Ureter (tissue), 1 donor: ENCODE measurements around the gene AKT3. TPM values are rescaled to one million over a fixed set of nuclear protein-coding genes. Genes with fewer than 3 reads are reported as not detected.

Experiments
- DNase-seq: peaks from one replicate; pipeline ENCODE4 v3.0.0-alpha.2; 2020; ENCODE audit warnings: low spot score
- total RNA-seq: library from RNA; stranded (reverse); gene quantifications from one replicate; pipeline ENCODE4 v1.2.4, GENCODE V29; 2023
- donor health status: DM: yes; HTN: yes; CAD: no.

Gene AKT3
- total RNA-seq, 1 donor from 2014 or later, result 82.3 TPM

GRCh38 chr1:243731974-243732625, 117.9 kb downstream of the AKT3 start:
- DNase-seq, result no peak

GRCh38 chr1:243731301-243731891, 118.6 kb downstream of the AKT3 start:
- no peak for DNase-seq

DNA sequence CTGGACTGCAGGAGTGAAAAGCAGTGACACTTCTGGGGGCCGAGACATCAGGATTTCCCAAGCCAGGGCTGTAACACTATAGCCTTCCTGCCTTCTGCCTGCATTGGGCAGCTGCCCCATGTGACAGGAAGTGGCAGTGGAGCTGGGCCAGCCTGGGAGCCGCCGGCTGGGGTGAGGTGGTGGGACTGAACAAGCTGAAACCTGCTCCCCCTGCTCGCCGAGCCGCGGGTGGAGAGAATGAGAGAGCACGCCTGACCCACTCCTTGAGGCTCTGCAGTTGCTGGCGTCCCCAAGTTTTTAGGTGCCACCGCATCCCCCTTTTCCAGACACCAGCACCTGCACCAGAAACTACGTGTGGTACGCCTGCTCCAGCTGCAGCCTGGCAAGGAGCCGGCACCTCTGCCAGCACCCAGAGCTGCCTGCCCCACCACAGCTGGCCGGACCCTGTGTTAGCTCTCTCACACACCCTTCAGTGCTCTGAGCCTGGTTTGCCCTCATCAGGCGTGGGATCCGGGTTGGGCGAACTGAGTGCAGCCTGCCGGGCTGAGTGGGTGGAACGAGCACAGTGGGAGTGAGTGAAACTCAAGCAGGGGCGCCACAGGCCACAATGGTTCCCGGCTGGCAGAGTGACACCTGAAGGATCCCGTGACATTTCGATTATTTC, 119.4 kb downstream of the AKT3 start:
- peak; percentile 73 for DNase-seq

- no peak for DNase-seq
Observed at GRCh38 chr1:243729956-243730355, 120.1 kb downstream of the AKT3 start.

DNA sequence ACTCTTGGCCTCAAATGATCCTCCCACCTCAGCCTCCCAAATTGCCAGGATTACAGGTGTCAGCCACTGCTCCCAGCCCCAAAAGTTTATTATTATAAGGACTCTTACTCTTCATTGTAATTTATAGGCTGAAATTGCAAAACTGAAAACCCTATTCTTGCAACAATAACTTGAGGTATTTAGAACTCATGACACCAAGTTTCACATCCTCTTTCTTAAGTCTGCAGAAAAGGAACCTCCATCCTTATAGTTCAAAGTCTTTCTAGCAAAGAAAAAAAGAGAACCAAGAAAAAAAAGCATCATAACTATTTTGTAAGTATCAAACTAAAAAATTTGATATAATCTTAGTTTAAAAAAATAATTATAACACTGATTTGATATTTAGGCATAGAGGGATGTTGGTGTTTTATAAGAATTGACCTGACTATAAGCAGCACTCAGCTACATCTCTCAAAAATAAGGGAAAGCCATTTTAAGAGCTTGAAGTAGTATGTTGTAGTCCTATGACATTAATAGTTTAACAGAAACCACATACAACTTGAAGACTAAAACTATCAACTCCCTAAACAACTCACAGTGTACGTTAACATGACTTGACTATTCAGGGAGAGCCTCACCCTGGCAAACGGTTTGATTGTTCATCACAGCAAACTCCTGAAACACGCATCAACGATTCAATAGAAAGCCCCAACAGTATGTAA, 122.4 kb downstream of the AKT3 start:
- DNase-seq, result no peak

GRCh38 chr1:243726806-243727502, 123.1 kb downstream of the AKT3 start:
- no peak for DNase-seq

DNA sequence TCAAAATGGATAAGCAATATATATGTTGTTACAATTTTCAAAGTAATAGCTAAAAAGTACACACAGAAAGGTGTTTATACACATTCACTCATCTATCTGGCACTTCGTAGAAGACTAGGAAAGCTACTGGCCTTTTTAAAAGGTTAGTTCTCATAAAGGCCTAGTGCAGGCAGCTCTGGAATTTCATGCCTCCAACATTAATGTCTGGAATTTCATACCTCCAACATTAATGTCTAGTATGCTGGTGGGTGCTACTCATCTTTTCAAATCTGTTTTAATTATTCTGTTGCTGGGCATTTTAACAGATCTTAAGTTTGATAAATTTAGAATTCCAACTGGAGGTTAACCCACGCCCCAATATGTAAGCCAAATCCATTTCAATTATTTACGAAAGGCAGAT, 124.2 kb downstream of the AKT3 start:
- no peak for DNase-seq

GRCh38 chr1:243725075-243725474, 125.0 kb downstream of the AKT3 start:
- no peak for DNase-seq

DNA sequence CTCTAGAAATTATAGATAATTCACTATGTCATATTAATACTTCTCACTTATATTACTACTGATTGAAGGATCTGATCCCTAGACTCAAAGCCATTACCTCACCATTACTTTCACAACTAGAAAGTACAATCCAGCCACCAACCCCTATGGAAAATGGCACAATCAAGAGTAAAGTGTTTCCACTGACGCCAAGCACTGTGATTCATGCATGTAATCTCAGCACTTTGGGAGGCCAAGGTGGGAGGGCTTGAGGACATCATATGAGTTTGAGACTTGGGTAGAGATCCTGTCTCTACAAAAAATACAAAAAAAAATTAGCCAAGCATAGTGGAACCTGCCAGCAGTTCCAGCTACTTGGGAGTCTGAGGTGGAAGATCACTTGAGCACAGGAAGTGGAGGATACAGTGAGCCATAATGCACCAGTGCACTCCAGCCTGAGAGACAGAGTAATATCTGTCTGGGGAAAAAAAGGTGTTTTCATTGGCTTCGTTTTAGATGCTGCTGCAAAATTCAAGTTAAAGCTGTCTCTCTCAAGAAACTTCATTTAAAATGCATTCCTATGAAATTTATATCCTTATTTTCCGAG, 126.5 kb downstream of the AKT3 start:
- no peak for DNase-seq

DNA sequence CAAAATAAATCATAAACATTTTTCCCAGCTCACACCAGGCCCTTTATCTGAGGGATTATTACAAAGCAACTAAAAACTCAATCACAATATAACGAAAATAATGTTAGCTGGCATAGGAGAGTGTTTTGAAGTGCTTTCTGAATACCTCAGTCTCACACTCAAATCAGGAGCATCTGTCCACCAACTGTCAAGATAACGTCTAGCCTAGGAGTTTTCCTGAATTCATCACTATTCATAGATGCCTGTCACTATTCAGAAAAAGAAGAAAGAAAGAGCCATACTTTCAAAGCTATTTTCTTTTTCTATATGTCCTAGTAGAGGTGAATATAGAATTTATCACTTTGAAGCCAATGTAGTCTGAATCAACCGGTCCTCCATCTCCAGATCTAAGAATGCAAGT, 127.0 kb downstream of the AKT3 start:
- DNase-seq, result no peak

DNA sequence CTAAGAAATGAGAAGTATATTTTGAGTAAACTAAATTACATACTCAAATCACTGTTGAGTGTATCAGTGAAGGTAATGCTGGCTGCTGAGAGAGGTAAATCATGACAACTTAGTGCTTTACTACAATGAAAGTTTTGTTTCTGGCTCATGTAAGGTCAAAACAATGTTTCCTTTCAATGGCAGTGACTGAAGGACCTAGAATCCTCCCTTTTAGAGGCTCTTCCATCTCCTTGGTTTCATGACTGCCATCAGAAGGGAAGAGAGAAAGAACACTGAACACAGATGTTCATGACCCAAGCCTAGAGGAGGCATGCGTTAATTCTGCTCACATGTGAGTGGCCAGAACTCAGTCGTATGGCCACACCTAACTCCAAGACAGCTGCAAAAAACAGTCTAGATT, 130.6 kb downstream of the AKT3 start:
- DNase-seq, result no peak

GRCh38 chr1:243718893-243719292, 131.2 kb downstream of the AKT3 start:
- no peak for DNase-seq

DNA sequence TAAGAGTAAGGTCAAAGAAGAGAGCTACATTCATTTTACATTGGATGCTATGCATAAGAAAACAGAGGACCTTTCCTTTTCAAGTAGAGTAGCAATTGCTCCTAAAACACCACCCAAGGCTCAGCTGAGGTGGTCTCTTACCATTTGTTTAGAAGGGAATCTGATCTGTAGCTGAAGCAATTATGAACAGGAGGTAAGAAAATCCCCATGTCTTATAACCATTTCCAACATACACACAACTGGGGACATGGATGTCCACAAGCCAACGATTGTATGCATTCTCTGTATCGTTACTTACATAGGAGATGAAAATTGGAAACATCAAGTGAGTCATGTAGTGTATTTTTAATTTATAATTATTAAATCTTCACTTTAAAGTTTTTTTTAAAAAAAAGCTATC, 132.0 kb downstream of the AKT3 start:
- no peak for DNase-seq

GRCh38 chr1:243716906-243717305, 133.1 kb downstream of the AKT3 start:
- DNase-seq, result no peak

DNA sequence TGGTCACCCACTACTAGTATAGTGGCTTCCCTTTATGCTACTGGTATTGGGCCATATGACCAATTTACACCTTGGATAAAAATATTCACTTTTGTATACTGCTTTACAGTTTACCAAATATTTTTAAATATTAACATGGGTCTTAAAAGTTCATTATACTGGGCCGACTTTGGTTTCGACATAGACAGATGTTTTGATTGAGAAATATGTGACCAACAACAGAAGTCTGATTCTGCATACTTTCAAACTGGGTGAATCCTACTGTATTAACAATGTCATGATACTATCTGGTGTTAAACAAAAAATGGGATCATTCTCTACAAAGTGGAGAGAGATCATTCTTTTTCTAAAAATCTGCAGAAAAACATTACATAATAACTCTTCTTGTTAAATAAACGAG, 134.8 kb downstream of the AKT3 start:
- DNase-seq, result no peak

DNA sequence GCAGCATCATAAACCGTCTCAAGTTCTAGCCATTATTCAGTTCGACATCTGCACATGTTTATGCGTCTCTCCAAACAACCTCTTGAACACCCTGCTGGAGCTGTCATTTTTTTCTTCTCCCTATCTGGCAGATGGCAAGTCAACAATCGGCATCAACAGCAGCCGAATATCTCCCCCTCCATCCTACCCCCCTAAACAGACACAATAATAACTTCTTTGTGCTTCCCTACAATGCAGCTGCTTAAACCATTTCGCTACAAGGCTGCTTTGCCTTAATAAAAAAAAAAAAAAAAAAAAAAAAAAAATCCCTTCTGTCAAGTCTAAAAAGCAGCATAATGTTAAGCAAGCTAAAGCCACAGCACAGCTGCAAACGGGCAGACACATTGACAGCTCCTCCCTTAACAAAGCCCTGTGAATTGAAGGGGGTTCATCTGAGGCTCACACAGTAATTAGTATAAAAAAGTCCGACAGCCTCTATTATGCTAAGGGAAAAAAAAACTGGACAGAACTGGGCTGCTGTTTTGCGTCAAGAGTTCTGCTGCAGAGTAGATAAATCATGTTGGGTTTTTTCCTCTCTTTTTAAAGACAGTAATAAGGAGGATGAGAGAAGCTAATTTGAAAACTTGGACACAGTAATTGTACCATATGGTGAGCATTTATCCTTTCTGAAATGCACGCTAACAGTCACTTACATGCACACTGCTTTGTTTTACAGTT, 136.4 kb downstream of the AKT3 start:
- DNase-seq, result no peak

DNA sequence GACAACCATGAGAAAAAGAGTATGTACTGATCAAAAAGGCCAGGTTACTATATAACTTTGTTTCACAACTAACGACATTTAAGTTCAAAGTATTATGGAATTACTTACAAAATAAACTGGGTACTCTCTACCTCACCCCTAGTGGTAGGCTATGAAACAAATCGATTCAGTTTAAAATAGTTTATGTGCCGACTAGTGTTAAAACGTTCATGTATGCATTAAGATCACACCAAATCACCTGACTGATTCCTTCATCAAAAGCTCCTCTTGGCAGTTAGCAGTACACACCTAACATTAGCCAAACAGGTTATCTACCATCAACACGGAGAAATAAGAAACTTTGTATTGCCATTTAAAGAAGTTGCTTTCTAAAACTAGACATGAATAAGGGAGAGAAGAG, 137.1 kb downstream of the AKT3 start:
- DNase-seq, result no peak

DNA sequence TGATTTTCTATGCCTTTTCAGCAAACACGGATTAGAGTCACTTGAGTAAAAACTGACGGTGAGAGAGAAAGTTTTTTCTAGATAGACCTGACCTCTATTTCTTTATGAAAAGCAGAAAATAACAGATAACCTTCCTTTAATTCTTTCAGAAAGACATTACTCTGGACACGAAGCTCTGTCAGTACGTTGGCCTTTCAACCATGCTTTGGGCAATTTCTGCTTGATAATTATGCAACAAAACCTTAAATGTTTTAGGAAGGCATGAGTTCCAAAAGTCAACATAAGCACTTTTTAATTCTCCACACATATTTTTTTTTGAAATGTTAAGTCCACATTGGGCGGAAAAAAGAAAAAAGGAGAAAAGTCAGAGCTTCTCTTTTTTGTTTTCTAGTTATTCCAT, 137.8 kb downstream of the AKT3 start:
- no peak for DNase-seq

DNA sequence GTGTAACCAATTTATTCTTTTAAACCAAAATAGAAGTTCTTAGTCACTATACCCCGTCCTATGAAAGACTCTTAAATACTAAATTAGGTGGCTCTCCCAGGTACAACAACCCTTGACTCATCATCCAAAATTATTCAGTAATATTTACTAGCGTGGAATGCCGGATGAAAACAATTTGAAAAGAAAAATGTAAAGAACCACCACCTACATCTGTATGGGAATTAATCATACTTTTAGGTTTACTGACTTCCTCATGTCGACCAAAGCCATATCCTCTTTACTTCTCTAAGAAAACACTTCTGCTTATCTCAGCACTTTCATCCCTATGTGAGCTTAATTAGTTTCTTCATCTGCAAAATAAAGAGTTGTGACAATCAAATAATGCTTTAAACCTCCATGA, 139.6 kb downstream of the AKT3 start:
- no peak for DNase-seq

DNA sequence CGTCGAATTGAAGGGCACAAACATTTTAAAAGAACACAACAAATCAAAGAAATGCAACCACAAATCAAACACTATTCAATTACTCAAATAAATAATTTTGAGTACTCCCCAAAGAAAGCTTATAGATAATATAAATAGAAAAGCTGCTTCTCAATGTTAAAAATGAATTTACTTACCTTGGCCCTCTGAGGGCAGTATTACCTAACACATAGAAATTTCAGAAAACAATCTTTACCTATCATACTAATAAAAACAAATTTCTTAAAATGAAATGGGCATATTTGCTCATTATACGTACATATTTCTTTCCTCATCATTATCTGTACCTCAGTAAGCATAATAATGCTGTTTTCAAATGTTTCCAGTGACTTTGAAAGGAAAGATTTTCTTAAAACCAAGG, 141.8 kb downstream of the AKT3 start:
- no peak for DNase-seq

- DNase-seq, result no peak
Observed at GRCh38 chr1:243706563-243706962, 143.5 kb downstream of the AKT3 start.
